Muscle of arm (tissue), 12 donors: Measurements from ENCODE around the gene SGMS1. TPM values are rescaled to one million over a fixed set of nuclear protein-coding genes. Genes with fewer than 3 reads are reported as not detected.
"Not testable (repeated sequence)": the region's sequence is repeated elsewhere in the genome, so short reads cannot be mapped to it uniquely, and the experiment has no call there.

ENCODE experiments used
- DNase-seq: peaks from one replicate; pipeline ENCODE4 v3.0.0-alpha.2; 2013
- polyA plus RNA-seq, 12 donors: library from polyadenylated mRNA; unstranded; fragments of 120-200 nt; gene quantifications; one replicate each; pipeline ENCODE4 v1.2.1, GENCODE V29; 2013; ENCODE audit not compliant: insufficient read length in 12 of 12

The SGMS1 gene
- polyA plus RNA-seq, 12 donors: 17.4 to 34.6 (median 22.1) TPM; not detected in 1

GRCh38 chr10:50375745-50376144 is 248.0 kb downstream of the SGMS1 start:
- no peak for DNase-seq

DNA sequence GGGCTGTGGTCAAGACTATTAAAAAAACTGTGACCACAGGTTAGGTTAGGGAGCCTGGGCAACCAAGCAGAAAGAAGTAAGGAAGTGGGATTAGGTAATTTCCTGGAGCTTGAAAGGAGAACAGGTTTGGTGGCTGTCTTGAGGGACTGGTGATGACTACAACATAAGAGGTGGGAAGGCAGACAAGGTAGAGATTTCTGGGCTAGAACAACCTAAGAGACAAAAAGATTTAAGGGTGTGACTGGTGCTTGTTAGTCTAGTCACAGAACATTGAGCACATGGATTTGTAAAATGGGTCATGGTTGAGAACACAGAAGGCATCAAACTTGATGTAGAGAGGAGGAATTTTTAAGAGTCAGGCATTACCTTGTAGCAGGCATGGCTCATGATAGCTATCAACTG is 248.7 kb downstream of the SGMS1 start:
- no peak for DNase-seq

DNA sequence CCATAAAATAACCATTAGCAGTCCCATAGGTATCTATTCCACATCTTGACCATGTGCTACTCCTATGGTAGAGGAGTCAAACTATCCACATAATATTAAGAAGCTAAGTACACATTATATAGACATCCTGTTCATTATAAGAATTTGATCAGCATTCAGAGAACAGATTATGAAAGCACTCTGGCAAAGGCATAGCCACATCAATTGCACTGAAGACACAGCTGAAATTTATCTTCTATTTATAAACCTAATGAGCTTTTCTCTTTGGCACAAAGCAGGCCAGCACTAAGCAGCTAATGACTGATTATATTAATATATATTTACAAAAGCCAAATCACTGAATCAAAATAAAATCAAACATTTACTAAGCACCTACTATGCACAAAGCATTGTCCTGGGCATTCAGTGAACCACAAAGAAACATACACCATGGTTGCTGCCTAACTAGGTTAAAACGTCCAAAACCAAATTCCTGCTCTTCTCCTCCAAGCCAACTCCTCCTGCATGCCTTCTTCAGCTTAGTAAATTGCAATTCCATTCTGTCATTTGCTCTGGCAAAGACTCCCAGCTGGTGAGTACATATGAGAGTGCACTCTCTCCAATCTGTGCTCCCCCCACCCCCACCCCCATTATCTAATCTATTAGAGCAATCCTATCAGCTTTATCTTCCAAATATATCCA is 249.8 kb downstream of the SGMS1 start:
- no peak for DNase-seq

- no peak for DNase-seq
These were observed 253.8 kb downstream of the SGMS1 start for GRCh38 chr10:50369931-50370330.

DNA sequence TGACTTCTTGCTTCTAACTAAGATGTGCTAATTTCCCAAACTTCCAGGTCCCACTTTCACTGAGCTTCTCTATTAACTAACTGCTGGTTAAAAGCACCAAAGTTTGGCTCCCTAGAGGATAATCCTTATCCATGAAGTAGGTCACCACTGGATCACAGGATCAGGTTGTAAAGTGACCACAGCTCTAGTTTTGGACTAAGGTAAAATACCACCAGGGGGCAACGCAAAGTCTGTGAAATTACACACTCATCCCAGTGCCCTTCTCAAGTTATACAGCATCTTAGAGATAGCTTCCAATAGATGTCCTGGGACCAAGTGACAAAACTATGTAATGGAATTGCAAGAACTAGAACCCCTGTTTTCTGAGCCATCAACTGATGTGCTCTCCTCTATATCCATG is 256.0 kb downstream of the SGMS1 start:
- no peak for DNase-seq

DNA sequence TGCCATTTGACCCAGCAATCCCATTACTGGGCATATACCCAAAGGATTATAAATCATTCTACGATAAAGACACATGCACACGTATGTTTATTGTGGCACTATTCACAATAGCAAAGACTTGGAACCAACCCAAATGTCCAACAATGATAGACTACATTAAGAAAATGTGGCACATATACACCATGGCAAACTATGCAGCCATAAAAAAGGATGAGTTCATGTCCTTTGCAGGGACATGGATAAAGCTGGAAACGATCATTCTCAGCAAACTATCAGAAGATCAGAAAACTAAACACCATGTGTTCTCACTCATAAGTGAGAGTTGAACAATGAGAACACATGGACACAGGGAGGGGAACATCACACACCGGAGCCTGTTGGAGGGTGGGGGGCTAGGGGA is 257.3 kb downstream of the SGMS1 start:
- not testable (repeated sequence) for DNase-seq

DNA sequence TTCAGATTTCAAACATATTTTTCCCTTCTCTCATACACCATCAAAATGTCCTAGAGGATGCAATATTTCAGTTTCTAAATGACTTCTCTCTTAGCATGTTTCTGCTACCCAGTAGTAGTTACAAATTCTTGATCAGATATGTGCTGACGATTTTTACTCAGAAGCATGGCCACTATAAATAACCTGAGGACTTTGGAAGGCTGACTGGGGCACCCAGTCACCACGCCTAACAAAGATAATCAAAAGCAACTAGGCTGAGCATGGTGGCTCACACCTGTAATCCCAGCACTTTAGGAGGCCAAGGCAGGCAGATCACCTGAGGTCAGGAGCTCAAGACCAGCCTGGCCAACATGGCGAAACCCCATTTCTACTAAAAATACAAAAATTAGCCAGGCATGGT is 259.0 kb downstream of the SGMS1 start:
- not testable (repeated sequence) for DNase-seq

DNA sequence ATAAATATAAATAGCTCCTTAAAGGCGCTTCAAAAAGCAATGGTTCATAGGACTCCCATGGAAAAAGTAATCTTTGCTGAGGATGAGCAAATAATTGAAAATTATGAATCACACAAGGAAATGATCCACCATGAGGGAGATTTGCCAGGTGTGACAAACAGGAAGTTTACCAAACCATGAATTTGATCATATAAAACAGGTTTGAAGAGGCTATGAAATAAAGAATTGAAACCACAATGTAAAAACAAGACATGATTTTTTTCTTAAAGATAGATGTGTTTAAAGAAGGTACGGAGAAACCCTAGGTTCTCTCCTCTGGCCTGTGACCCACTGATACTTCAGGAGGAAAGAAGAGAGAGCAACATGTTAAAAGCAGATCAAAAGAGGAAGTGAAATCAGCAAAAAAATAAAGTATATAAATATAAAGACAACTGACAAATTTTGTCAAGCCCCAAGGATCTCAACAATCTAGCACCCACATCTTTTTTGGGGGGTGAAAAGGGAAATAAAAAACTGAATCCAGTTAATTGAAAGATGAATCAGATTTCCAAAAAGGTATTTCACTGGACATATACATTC is 261.1 kb downstream of the SGMS1 start:
- DNase-seq: no peak

DNA sequence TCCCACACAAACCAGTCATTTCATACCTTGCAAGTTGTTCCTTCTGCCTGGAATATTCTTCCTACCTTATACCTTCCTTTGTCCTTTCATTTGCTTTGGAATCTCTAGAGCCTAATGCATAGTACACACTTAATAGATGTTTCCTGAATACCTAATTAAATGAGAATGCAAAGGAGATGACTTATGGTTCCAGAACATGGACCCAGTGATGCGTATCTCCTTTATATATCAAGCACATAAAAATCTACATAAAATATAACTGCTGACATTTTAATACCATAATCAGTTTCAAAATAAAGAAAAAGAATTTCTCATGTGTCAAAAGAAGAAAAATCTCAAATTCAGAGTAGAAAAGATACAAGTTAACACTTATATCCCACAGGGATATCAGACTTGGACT is 261.8 kb downstream of the SGMS1 start:
- DNase-seq: no peak

DNA sequence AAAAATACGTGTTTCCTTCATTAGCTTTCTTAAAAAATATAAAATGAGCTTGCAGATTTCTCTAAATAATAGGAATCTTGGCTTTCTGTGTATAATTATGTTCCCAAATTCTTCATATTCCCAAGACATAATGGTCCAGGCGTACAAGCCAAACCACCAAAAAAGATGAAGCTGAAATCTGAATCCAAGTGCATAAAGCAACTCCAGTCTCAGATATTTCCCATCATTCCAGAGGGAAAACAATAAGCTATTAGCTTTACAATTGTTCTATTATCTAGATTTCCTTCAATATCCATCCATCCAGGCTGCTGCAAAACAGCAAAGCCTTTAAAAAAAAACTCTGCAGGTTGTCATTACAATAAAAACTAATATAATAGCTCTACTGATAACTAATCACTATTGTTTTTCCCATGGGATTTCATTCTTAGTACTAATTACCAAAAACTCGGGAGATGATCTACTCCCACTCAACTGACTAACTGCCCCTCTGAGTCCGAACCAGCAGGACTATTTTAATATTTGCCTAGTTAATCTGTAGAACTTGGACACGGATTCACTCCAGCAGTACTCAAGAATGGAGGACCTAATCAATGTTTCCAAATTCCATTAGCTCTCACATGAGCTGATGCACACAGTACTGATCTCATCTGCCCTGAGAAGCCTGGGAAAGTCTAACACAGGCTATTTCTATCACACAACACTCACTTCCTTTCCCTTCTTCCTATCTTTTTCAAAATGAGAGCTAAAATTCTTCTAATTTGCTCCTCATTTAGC is 263.5 kb downstream of the SGMS1 start:
- peak; percentile 66 for DNase-seq

DNA sequence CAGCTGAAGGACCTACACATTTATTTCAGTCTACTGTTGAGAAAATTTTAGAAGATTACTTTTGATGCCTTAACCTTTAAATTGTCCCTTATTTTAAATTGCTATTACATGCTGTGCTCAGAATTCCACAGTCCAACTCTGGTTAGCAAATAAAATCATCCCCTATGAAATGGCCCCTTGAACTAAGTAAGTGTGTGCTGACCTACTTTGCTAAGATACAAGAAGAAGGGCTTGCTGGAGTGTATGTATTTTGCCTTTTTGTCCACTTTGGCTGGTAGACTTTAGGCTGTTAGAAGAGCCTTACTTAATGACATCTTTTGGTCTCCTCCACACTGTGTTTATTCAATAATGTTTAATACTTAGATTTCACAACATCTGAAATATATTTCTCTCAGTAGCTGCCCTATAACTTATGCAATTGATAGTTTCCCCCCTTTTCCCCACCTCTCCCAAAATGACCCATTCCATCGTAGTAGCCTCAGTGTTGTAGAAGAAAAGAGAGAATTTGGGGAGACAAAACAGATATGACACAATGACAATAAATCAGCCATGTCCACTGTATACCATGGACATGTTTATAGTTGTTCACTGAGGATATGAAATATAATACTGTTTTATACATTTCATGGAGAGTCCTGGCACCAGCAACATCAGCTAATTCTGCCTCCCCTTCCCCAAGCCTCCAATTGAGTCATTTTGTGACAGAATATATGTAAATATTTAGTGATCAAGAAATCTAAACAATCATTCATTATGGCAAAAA is 264.6 kb downstream of the SGMS1 start:
- DNase-seq: no peak

DNA sequence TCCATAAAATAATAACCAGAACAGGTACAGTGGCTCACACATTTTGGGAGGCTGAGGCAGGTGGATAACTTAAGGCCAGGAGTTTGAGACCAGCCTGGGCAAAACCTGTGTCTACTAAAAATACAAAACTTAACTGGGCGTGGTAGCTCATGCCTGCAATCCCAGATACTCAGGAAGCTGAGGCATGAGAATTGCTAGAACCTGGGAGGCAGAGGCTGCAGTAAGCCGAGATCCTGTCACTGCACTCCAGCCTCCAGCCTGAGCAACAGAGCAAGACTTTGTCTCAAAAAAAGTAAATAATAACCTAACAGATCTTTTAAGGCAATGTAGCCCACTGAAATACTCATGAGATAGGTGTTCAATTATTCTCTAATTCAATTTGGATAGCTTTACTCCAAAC is 265.3 kb downstream of the SGMS1 start:
- DNase-seq: no peak

DNA sequence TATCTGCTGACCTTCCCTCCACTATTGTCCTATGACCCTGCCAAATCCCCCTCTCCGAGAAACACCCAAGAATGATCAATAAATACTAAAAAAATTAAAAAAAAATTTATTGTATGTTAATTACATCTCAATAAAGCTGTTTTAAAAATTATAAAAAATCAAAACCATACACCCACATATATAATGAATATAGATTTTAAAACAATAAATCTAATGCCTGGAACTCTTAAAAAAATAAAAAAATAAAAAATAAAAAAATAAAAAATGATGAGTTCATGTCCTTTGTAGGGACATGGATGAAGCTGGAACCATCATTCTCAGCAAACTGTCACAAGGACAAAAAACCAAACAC is 267.3 kb downstream of the SGMS1 start:
- not testable (repeated sequence) for DNase-seq

DNA sequence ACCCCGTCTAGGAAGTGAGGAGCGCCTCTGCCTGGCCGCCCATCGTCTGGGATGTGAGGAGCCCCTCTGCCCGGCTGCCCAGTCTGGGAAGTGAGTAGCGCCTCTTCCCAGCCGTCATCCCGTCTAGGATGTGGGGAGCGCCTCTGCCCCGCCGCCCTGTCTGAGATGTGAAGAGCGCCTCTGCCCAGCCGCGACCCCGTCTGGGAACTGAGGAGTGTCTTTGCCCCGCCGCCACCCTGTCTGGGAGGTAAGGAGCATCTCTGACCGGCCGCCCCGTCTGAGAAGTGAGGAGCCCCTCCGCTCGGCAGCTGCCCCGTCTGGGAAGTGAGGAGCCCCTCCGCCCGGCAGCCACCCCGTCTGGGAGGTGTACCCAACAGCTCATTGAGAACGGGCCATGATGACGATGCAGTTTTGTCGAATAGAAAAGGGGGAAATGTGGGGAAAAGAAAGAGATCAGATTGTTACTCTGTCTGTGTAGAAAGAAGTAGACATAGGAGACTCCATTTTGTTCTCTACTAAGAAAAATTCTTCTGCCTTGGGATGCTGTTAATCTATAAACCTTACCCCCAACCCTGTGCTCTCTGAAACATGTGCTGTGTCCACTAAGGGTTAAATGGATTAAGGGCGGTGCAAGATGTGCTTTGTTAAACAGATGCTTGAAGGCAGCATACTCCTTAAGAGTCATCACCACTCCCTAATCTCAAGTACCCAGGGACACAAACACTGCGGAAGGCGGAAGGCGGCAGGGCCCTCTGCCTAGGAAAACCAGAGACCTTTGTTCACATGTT is 267.9 kb downstream of the SGMS1 start:
- DNase-seq: not testable (repeated sequence)

DNA sequence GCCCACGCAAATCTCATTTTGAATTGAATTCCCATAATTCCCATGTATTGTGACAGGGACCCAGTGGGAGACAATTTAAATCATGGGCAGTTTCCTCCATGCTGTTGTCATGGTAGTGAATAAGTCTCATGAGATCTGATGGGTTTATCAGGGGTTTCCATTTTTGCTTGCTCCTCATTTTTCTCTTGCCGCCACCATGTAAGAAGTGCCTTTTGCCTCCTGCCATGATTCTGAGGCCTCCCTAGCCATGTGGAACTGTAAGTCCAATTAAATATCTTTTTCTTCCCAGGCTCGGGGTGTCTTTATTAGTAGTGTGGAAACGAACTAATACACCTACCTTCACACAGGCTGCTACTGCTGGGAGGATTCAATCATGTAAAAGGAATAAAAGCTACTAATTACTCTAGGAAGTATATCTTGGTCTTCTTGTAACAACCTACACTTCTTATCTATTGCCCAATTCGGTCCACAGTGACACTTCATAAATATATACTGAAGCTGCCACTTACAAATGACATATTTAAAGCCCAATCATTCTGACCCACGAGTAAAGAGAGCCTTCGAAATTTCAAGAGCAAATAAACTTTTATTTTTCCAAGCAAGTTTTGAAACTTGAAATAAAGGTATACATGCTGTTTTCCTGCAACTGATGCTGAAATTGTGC is 272.1 kb downstream of the SGMS1 start:
- DNase-seq: no peak

DNA sequence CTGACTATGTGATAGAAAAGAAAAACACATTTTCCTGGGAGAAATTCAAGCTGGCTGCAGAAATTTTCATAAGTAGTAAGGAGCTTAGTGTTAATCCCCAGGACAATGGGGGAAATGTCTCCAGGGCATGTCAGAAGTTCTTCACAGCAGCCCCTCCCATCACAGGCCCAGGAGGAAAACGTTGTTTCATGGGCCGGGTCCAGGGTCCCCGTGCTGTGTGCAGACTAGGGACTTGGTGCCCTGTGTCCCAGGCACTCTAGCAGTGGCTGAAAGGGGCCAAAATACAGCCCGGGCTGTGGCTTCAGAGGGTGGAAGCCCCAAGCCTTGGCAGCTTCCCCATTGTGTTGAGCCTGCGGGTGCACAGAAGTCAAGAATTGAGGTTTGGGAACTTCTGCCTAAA is 273.4 kb downstream of the SGMS1 start:
- DNase-seq: no peak

DNA sequence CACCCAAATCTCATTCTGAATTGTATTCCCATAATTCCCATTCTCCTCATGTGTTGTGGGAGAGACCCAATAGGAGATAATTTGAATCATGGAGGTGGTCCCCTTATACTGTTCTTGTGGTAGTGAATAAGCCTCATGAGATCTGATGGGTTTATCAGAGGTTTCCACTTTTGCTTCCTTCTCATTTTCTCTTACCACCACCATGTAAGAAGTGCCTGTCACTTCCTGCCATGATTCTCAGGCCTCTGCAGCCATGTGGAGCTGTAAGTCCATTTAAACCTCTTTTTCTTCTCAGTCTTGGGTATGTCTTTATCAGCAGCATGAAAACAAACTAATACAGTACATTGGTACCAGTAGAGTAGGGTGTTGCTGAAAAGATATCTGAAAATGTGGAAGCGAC is 274.2 kb downstream of the SGMS1 start:
- no peak for DNase-seq

- DNase-seq: no peak
These were observed 276.4 kb downstream of the SGMS1 start for GRCh38 chr10:50347394-50347802.

DNA sequence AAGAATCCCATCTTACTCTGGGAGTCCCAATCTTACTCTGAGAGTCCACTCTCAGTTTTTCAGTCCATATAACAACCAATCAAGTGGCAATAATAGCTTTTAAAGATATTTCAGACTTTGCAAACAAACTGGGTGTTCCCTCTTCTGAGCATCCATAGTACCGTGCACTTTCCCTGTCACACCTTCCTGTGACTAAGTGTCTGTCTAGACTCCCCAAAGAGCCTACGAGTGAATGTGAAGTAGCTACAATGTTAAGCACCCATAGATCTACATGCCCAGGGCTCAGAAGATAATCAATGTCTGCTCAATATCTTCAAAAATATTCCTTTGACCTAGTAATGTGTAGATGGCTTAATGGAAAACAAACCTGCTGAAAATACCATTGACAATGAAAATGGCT is 276.8 kb downstream of the SGMS1 start:
- DNase-seq: no peak

DNA sequence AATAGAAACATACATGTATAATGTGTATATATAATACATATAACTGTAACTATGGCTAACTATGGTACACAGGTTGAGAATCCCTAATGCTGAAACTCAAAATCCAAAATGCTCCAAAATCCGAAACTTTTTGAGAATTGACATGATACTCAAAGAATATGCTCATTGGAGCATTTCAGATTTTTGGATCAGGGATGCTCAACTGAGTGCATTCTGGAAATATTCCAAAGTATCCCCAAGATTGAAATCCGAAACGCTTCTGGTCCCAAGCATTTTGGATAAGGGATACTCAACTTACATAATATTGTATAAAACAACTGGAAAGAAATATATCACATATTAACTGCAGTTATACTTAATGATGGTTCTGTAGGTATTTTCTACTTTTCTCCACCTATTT is 278.2 kb downstream of the SGMS1 start:
- DNase-seq: no peak

DNA sequence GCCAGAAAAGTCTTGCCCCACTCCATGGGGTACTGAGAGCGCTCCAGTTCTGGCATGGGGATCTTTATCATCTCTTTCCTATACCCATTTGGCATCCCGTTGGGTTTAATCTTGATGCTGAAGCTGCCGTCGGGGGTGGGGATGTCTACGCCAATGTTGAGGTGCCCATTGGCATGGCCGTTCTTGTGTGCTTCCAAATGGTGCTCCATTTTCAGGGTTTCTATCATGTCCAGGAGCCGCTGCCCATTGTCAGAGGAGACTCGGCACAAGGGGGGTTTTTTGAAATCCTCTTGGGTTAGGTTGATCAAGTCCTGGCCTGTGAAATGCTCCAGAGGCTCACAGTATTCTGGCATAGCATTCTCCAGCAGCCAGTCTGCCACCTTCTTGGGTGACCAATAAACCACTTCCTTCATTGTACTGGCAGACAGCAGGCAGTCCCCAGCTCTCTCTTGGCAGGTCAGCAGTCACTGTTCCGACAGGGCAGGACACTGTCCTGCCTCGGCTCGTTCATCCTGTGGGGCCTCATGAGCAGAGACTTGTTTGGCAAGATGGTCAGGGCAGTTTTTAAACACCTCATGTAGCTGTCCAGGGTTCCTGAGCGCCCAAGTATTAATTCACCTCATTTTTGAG is 279.9 kb downstream of the SGMS1 start:
- DNase-seq: no peak
